ENCODE results near the gene ANKIB1.
"Not testable (repeated sequence)": the region's sequence is repeated elsewhere in the genome, so short reads cannot be mapped to it uniquely, and the experiment has no call there.

Gene ANKIB1

GRCh38 chr7:92250603-92251002 lies 4.8 kb downstream of the ANKIB1 start:
- no peak overlapping the region for H3K4me3 ChIP-seq (ENCODE audit: control insufficient read depth, low read depth, low read length)
- no peak for DNase-seq (ENCODE audit: low read depth)
- no peak for TF ChIP-seq CTCF (conservative IDR thresholded peaks at IDR 0.05; ENCODE audit: control insufficient read depth, insufficient read depth, low read depth, low read length)

GRCh38 chr7:92251181-92251580 lies 5.4 kb downstream of the ANKIB1 start:
- H3K4me3 ChIP-seq (ENCODE audit: control insufficient read depth, low read depth, low read length), result no peak overlapping the region
- TF ChIP-seq CTCF (conservative IDR thresholded peaks at IDR 0.05; ENCODE audit: control insufficient read depth, insufficient read depth, low read depth, low read length), result no peak
- no peak for DNase-seq (ENCODE audit: low read depth)

GRCh38 chr7:92253251-92253650 lies 7.5 kb downstream of the ANKIB1 start:
- H3K4me3 ChIP-seq (ENCODE audit: control insufficient read depth, low read depth, low read length), result no peak overlapping the region
- DNase-seq (ENCODE audit: low read depth), result no peak
- no peak for TF ChIP-seq CTCF (conservative IDR thresholded peaks at IDR 0.05; ENCODE audit: control insufficient read depth, insufficient read depth, low read depth, low read length)

GRCh38 chr7:92254800-92255199 lies 9.0 kb downstream of the ANKIB1 start:
- DNase-seq (ENCODE audit: low read depth), result peak; percentile 62
- H3K4me3 ChIP-seq (ENCODE audit: control insufficient read depth, low read depth, low read length), result not testable (repeated sequence)

GRCh38 chr7:92255308-92255707 lies 9.5 kb downstream of the ANKIB1 start:
- DNase-seq (ENCODE audit: low read depth), result peak; percentile 93
- TF ChIP-seq CTCF (conservative IDR thresholded peaks at IDR 0.05; ENCODE audit: control insufficient read depth, insufficient read depth, low read depth, low read length), result no peak
- no peak overlapping the region for H3K4me3 ChIP-seq (ENCODE audit: control insufficient read depth, low read depth, low read length)

- no peak overlapping the region for H3K4me3 ChIP-seq (ENCODE audit: control insufficient read depth, low read depth, low read length)
- no peak for DNase-seq (ENCODE audit: low read depth)
- no peak for TF ChIP-seq CTCF (conservative IDR thresholded peaks at IDR 0.05; ENCODE audit: control insufficient read depth, insufficient read depth, low read depth, low read length)
Measured at GRCh38 chr7:92259062-92259461, 13.3 kb downstream of the ANKIB1 start.

- no peak overlapping the region for H3K4me3 ChIP-seq (ENCODE audit: control insufficient read depth, low read depth, low read length)
- no peak for DNase-seq (ENCODE audit: low read depth)
- no peak for TF ChIP-seq CTCF (conservative IDR thresholded peaks at IDR 0.05; ENCODE audit: control insufficient read depth, insufficient read depth, low read depth, low read length)
Measured at GRCh38 chr7:92259610-92260247, 14.0 kb downstream of the ANKIB1 start.

Measured in fibroblast of mammary gland (primary cell).